T-helper 2 cell treated with Interferon-gamma antibody and Interleukin-4, amounts not matched to agents 100 ng/mL and 5 ng/mL, for 36 hours (primary cell): ENCODE results near the gene SS18L1. TPM values are rescaled to one million over a fixed set of nuclear protein-coding genes. Genes with fewer than 3 reads are reported as not detected.

Source experiments
- intact Hi-C: fragments of 100-400 bp; cut with micrococcal nuclease; formaldehyde crosslinking; loops from one replicate; pipeline ENCODE4 v1.15.1; 2023
- total RNA-seq: library from RNA; stranded (reverse); gene quantifications from 2 replicates; pipeline ENCODE4 v1.2.3, GENCODE V29; 2022

Gene SS18L1
- total RNA-seq, 1 donor from 2014 or later, result 20.0 TPM

- intact Hi-C loops, result loop anchor here (5.0 kb wide), 2 partner anchors 183 to 288 kb away; partner anchors contain the start of genes ADRM1 and CABLES2
Observed at GRCh38 chr20:62119591-62120364, 23.8 kb upstream of the SS18L1 start.

GRCh38 chr20:62120365-62120762 is 23.2 kb upstream of the SS18L1 start:
- intact Hi-C loops, result loop anchor here (5.0 kb wide), 2 partner anchors 182 to 287 kb away; partner anchors contain the start of genes ADRM1 and CABLES2

GRCh38 chr20:62120990-62121775 is 22.4 kb upstream of the SS18L1 start:
- intact Hi-C loops, result loop anchor here (5.0 kb wide), 2 partner anchors 181 to 286 kb away; partner anchors contain the start of genes ADRM1 and CABLES2

GRCh38 chr20:62121776-62122653 is 21.6 kb upstream of the SS18L1 start, which contains the start of gene LSM14B:
Gene LSM14B (plus strand): TSS chr20:62122475. CDS start chr20:62122667, 192 bp downstream.
- intact Hi-C loops, result loop anchor here (1.0 to 5.0 kb wide), 8 partner anchors 21 to 673 kb away; partner anchors contain the start of genes ADRM1, CABLES2, MTG2 and OSBPL2

GRCh38 chr20:62122654-62123449 is 20.7 kb upstream of the SS18L1 start:
- intact Hi-C loops, result loop anchor here (1.0 to 5.0 kb wide), 8 partner anchors 20 to 672 kb away; partner anchors contain the start of genes ADRM1, CABLES2, MTG2 and OSBPL2

GRCh38 chr20:62123450-62124118 is 20.0 kb upstream of the SS18L1 start:
- intact Hi-C loops, result loop anchor here (2.0 to 5.0 kb wide), 4 partner anchors 179 to 671 kb away; partner anchors contain the start of genes ADRM1, CABLES2 and RPS21

- intact Hi-C loops, result no loop called here
Observed at GRCh38 chr20:62126141-62126540, 17.4 kb upstream of the SS18L1 start.

- intact Hi-C loops, result no loop called here
Observed at GRCh38 chr20:62127799-62128198, 15.8 kb upstream of the SS18L1 start.

GRCh38 chr20:62128502-62128901 is 15.1 kb upstream of the SS18L1 start:
- intact Hi-C loops, result no loop called here

GRCh38 chr20:62129731-62130531 is 13.6 kb upstream of the SS18L1 start:
- intact Hi-C loops, result no loop called here

GRCh38 chr20:62131560-62132320 is 11.8 kb upstream of the SS18L1 start:
- intact Hi-C loops, result no loop called here

- intact Hi-C loops, result no loop called here
Observed at GRCh38 chr20:62132421-62132820, 11.1 kb upstream of the SS18L1 start.

GRCh38 chr20:62133051-62133845 is 10.3 kb upstream of the SS18L1 start:
- intact Hi-C loops, result no loop called here

GRCh38 chr20:62133864-62134263 is 9.7 kb upstream of the SS18L1 start:
- intact Hi-C loops, result no loop called here

- intact Hi-C loops, result no loop called here
Observed at GRCh38 chr20:62134735-62135231, 8.8 kb upstream of the SS18L1 start.

GRCh38 chr20:62135573-62136266 is 7.8 kb upstream of the SS18L1 start:
- intact Hi-C loops, result loop anchor here (1.0 kb wide), 1 partner anchor 124 kb away; no protein-coding TSS in a partner anchor
